Measurements from ENCODE around the gene FAM171A1.
A peak's percentile ranks its signal among the peaks of the same experiment; 100 is the strongest.

Gene FAM171A1

DNA sequence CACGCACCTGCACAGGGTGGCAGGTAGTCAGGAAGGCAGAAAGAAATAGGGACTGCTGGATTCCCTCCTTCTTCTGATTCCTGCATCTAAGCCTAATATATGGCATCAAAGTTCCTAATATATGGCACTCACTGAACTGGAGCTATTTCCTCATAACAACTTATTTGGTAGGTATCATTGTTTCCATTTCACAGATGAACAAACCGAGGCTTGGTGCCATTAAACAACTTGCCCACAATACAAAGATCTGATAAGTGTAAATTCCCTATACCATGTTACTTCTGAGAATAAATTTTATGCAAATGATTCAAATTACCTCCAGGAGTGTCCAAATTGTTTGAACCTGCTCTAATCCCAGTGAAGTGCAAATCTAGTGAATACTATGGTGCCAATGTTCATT lies 2.1 kb upstream of the FAM171A1 start:
- DNase-seq, result no peak

DNA sequence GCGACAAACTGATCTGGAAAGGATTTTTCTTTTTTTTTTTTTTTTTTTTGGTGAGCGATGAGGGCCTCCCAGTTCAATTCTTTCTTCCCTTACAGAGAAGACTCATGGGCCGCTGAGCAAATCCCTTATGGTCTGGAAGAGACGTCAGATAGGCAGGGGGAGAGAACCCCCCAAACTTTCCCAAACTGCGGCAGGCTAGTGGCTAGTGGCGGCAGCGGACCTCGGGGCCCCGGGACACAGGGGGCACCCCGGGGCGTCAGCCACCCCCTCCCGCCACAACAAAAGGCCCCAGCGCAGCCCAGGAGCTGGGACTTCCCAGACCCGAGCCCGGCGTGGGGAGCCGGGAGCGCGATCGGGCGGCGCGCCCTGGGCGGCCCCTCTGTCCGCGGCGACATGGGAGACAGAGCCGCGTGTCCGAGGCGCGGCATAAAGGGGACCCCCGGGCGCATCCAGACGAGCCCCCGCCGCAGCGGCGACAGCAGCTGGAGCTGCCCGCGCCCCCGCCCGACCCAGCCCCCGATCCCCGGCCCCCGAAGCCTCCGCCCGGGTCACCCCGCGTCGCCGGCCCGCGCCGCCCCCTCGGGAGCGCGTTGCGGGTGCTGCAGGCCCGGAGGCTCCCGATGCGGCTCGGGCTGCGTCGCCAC lies 755 bp downstream of the FAM171A1 start:
- DNase-seq, result no peak

DNA sequence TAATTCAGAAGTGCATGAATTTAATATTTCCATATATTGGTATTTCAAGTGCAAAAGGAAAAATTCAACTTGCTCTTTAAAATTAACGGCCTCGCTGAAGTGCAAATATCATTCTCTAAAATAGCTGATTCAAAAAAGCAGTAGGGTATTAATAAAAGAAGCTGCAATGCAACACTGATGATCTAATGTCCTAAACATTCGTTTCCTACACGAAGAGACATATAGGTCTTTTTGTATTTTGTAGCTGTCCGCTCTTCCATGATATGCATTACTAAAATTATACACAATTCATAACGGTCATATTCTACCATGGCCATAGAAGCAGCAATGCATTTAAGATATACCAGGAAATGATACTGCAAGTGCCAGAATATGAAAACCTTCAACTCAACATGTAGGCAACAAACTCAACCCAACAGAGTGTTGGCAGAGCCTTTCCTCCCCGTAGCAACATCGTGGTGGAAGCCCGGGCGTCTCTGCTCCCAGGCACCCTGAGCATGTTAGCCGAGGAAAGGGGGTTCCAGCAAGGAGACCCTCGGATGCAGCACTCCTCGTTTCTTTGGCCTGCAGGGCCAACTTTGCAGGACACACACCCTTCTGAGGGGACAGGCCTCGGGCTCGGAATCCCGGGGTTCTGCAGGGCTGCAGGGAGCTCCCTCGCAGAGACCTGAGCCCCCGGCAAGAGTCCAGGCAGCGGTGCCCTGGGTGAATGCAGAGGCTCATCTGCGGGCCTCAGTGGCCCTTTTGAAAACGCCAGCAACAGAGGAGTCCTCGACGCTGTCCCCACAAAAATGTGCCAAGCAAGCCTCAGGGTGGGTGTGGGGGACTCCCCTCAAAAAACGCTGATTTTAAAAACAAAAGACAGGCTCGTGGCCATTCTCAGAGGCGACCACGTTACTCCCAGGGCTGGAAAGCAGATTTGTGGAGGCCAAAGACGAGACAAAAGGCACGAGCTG lies 1.6 kb downstream of the FAM171A1 start:
- no peak for DNase-seq

DNA sequence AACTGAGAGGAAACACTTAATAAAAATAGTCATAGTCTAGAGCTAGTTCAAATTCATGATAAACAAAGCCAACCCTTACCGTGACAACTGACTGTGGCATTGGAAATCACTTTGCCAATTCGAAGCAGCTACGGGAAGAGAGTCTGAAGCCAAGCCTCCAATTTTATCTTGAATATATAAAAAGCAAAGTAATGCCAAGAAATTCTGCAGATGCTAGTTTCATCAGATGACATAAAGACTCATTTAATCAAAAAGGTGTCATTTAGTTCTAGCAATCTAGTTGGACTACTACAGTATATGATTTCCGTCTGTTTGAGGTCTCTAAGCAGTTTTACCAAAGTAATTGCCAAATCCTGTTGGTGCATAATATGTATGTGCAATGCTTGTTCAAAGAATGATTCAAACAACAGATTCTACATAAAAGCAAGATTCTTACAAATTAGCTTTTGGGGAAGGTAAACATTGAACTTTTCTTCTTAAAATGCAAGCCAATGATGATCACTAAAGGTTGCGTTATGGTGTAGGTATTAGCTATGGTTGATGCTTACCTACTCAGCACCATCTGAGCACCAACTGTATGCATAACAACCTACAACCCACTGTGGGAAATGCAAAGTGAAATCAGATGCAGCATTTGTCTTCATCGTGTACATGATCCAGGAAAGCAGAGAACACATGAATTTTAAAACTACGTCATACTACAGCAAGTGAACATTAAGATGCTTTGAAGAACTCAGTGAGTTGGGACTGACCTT lies 2.8 kb downstream of the FAM171A1 start:
- no peak for DNase-seq

DNA sequence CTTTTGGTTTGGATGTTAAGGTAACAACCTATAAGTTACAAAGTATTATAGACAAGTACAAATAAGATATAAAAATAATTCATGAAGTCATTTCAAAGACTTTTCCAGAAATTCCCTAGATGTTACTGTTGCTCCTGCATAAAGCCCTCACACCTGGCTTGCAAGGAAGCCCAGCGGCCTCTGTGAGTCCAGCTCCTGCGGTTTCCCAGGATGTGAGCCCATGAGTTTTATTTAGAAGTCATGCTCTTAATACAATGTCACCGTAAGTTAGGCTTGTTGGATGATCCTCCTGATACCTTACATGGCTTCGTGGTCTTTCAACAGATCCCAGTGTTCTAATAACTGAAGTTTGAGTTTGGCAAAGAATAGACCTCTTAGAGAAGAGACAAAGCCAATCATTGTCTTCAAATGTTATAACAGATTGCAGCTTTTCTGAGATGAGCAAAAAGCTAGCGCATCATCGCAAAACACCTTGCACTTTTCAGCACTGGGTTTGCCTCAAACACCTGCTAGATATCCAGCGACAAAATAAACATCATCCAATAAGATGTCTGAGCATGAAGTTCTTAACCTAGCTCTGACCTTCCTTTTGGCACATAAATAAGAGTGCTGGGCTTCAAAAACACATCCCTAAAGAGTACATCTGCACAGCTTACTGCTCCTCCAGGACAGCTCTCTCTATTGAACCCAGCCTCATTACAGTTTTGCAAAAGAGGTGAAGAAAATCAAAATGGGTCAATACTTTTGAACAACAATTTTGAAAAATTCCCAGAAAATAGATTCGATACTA lies 3.6 kb downstream of the FAM171A1 start:
- no peak for DNase-seq

DNA sequence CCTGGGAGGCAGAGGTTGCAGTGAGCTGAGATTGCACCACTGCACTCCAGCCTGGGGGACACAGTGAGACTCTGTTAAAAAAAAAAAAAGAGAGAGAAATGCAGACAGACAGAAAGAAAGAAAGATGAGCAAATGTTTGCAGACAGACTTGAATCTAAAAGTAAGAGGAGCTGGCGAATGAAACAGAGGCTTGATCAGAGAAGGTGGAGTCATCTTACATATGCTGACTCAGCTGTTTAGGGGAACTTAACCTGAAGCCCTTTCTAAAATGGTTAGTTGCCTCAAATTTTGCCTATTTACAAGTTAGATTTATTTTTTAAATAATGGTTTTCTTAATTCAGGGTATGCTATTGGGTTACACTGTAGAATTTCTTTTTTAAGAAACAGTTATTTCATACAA lies 5.4 kb downstream of the FAM171A1 start:
- no peak for DNase-seq

DNA sequence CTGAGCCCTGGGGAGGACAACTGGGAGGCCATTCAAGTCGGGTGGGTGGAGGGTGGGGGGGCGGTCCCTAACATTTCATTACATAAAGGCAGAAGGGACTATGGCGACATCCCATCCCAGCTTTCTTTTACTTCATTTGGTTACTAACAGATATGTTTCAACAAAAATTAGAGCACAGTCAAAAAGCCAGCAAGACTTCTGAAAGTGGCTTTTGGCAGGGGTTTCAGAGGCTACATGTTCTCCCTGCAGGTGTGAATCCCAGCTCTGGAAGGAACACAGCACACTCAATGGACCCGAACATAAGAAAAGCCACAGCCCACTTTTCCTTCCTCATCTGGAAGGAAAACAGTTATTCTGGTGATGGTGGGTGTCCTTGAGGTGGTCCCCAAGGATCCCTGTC lies 7.1 kb downstream of the FAM171A1 start:
- no peak for DNase-seq

DNA sequence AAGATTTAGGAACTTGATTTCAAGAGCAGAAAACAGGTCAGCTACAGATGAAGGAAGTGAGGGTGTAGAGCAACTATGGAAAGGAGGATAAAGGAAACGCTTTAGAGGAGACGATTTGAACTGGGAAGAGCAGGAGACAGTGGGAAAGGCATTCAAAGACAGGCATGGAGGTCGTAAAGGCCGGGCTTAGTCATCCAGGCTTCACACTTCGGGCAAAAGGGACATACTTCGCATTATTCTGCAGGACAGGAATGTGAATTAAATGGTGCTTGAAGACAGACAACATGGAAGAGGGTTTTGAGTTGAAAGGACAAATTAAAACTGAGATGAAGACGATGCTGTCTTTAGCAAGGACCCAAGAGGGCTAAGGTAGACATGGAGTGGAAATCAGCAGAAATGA lies 8.1 kb downstream of the FAM171A1 start:
- no peak for DNase-seq

DNA sequence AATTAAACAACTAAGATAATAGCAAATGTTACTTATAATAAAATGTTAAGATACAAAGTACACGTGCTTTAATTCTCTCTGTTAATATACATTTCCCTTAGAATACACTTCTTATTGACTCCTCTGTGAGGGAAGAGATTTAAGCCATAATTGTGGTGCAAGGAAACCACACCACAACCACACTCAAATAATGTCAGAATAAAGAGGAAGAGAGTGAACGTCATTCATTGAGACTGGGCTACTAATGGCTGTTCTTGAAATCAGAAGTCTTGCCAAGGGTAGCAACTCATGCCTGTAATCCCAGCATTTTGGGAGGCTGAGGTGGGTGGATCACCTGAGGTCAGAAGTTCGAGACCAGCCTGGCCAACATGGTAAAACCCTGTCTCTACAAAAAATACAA lies 10.0 kb downstream of the FAM171A1 start:
- no peak for DNase-seq

DNA sequence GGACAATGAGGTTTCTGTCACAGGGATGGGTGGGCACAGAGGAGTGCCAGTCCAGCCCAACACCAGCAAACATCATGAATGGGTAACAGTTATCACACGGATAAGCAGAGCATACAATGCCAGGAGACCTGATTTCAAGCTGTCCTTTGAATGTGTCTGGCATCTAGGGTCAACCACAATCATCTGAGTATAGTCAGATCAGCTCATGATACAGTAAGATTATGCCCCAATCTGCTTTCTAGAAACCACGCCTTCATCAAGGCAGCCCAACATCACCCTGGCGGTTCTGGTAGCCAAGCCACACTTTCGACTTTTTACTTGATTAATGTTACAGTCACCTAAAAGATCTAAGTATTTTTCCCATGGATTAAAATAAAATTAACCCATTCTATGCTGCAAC lies 10.5 kb downstream of the FAM171A1 start:
- DNase-seq, result no peak

DNA sequence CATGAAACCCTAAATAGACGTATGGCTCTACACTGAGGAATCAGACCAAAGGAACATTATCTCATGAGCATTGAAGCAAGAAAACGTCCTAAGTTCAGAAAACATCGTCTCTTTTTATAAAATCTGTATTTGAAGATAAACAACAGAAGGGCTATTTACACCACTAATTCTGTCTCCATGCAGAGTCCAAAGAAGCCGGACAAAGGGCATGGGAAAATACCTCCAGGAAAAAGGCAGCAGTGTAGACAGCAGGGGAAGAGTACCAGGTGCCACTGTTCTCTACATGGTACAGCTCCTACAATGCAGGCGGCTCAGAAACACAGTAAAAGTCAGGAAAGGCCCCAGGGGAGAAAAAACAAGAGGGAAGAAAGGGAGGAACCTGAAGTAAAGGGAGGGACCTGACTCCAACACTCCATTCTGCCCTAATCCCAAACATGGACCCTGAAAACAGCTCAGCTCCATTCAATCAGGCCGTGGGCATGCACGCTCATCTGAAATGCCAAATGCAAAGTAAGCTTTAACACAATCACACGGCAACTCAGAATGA lies 17.5 kb downstream of the FAM171A1 start:
- DNase-seq, result no peak

DNA sequence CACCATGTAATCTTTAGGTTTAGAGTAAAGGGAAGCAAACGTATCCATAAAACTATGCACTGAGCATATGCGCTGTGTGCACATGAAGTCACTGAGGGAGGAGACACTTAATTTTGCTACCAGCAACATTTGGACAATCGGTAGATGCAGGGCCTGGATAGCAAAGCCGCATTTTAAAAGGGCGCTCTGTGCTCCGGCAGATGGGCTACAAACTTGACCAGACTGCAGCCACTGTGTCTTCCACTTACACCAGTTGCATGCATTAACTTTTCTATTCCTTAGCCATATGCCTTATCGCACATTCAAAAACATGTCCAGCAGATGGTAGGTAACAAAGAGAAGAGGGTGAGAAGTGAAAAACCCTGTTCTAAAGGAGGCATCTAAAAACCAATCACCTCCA lies 18.3 kb downstream of the FAM171A1 start:
- no peak for DNase-seq

DNA sequence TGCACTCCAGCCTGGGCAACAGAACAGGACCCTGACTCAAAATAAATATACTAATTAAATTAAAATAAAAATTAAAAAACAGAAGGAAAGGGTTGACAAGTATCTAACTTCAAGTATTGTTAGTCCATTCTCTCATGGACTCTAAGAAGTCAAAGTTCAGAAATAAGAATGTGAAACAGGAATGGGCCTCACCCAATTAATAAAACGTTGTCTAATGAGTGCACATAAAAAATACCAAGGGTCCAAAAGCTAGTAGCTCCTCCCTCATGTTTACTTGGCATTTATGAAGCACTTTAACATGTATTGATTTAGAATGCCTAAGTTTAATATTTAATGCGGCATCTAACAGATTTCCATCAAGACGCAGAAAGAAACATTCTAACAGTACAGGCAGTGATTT lies 18.9 kb downstream of the FAM171A1 start:
- no peak for DNase-seq

DNA sequence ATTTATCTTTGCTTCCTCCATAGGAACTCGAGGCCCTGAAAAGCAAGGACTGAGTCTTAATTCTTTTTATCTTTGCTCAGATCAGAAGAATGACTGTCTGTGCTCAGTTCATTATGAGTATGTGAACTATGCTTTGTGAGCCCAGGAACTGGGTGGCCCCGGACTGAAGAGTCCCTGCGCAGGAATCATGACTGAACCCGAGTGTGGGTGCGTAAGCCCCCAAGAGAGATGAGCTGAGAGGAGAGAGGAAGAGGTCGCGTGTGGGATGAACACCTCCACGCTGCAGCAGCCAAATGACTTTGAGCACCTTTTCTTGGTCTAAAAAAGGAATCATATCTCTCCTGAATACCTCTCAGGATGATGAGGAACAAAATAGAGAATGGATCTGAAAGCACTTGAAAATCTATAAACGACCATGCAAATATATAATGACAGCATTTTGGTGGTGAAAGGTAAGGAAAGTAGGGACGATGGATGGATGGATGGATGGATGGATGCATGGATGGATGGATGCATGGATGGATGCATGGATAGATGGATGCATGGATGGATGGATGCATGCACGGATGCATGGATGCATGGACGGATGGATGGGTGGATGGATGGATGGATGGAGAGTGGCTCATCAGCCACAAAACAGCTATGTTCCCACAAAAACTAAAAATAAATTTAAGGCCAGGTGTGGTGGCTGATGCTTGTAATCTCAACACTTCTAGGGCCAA lies 19.8 kb downstream of the FAM171A1 start:
- DNase-seq, result no peak

DNA sequence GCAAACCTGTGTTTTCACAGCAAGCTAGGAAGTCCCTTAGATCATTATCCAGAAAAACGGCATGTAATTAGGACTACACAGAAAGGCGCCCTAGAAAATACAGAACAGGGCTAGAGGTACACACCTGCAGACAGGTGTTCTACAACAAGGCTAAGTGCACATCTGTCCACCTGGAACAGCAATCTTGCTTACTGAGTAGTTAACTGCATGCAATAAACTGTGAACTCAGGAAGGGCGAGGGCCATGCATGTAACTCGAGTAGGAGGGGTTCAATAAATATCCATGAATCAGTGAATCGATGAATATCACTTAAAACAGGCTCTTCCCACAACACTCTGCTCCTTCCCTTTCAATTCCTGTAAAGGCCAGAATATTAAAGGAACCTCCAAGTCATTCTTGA lies 22.0 kb downstream of the FAM171A1 start:
- no peak for DNase-seq

DNA sequence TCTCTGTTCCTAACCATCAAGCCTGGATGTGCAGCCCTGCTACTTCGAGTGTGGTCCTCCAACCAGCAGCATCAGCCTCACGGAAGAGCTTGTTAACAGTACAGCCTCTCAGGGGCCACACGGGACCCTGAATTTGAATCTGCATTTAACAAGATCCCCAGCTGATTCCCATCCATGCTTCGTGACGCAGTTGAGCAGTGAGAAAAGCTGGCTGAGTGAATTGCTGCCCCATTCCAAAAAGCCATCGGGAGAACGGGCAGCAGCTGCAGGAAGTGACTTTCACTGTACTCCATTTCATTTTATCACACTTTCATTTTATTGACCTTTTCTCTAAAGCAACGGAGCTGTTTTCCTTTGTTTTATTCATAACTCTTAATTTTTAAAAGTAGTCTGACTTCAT lies 22.5 kb downstream of the FAM171A1 start:
- no peak for DNase-seq

DNA sequence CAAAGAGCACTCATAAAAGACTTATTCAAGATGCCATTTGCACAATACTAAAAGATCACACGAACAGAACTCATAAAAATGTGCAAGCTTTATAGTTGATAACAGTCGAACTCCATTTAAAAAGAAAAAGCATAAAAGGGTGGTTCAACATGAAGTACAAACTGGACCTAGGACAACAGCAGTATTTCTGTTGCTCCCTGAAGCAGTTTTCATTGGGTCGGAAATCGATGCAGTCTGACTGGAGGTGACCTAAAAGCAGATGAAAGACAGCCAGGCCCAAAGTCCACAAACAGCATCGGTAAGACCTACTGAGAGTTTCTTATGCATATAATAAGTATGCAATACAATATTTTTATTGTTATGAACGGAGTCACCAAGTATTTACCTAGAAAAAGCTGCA lies 23.9 kb downstream of the FAM171A1 start:
- no peak for DNase-seq

DNA sequence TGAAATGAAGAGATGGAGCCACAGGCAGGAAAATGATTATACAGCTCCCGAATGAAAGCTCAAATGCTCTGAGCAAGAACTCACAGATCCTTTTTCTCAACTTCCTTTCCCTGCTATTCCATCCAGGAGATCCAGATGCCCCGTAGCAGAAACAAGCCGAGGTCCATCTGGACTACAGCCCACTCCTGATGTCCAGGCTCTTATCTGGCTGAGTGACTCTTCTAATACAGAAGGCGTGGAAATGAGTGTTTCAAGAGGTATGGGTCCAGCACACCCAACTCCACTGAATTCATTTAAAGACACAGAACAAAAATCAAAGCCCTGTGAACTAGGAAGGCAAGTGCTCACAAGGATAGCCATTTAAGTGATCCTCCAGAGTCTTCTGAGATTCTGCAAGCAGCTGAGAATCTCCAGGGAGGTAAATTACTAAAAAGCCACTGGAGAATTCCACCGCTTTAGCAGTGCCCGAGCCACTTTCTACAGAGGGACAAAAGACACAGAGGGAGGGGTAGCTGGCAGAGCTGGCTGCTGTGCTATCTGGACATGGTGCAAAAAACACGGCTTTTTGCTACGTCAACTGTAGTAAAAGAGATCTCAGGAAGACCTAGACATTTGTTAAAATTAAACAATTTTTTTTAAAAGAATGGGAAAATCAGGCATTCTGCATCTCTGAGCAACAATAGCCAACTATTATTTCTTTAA lies 24.5 kb downstream of the FAM171A1 start:
- DNase-seq, result peak; percentile 18

DNA sequence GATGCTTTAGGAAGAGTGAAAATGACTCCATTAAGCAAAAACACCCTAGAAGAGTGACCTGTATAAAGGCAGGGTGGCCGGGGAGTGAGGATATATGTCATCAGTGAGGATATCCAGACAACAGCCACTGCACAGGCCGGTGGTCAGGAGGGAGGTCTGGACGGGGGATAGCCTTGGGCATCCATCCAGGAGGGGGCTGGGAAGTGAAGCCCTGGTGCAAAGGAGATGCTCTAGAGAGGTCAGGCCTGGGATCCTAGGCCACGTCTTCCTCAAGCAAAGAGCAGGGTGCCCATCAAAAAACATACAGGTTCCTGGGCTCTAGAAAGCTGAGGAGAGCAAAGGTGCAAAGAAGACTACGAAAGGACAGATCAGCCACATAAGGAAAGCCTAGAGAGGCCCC lies 25.6 kb downstream of the FAM171A1 start:
- DNase-seq, result no peak

DNA sequence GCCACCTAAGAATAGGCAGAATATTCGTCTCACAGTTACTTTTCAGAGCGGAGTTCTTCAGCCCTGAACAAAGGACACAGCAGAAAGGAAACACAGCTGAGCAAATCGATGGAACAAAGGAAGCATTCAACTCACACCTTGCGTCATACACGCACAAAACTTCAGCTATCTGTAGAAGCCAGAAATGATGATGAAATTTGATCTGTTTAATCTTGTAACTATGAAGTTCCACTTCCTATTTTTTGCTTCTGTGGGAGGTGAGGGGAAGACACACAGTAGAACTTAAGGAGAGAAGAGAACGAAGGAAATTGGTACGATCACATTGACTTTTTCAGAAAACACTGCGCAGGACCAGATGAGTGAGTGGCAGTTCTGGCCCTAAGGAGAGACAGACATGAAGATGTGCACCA lies 26.2 kb downstream of the FAM171A1 start:
- no peak for DNase-seq

DNA sequence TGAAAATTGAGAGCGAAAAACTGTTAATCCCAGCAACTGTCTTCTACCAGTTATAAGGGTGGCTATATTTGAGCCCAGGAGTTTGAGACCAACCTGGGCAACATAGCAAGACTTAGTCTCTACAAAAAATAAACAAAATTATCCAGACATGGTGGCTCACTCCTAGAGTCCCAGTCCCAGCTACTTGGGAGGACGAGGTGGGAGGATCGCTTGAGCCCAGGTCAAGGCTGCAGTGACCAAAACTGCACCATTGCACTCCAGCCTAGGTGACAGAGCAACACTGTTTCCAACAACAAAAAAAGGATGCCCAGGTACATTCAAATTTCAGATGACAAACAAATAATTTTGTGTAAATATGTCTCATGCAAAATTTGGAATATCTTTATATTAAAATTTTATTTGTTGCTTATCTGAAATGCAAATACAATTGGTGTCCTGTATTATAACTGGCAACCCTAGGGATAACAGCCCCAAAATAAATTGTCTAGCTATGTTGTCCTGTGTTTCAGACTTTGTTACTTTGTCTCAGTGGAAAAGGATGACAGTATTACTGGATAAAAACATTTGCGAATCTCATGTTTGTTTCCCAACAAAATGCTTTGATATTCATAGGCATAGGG lies 26.7 kb downstream of the FAM171A1 start:
- no peak for DNase-seq
